Adrenal gland (tissue), 12 donors: ENCODE data around the gene DOCK3. TPM values are rescaled to one million over a fixed set of nuclear protein-coding genes. Genes with fewer than 3 reads are reported as not detected.
"Not testable (repeated sequence)": the region's sequence is repeated elsewhere in the genome, so short reads cannot be mapped to it uniquely, and the experiment has no call there.

Source experiments
- DNase-seq, 7 donors: peaks; one replicate each; pipeline ENCODE4 v3.0.0-alpha.2; 2019 to 2020
- H3K27ac ChIP-seq, 5 donors: fragments of 200-600 bp; sonication (generic) in 4 of 5; 1 replicate in 3 of 5; 2 replicates in 2 of 5; pipeline versions ENCODE4 v1.5.1 to v1.8.0; 2016 to 2020; ENCODE audit warnings: mild to moderate bottlenecking in 1 of 5
- H3K27me3 ChIP-seq: fragments of 200-600 bp; 2 replicates; pipeline ENCODE4 v1.8.0; 2021
- H3K36me3 ChIP-seq, 2 donors: fragments of 200-600 bp; replicated peaks in 1 of 2; 1 replicate in 1 of 2; 2 replicates in 1 of 2; pipeline versions ENCODE4 v1.5.1 to v1.8.0; 2018 to 2022
- H3K4me1 ChIP-seq, 2 donors: fragments of 200-600 bp; replicated peaks in 1 of 2; 1 replicate in 1 of 2; 2 replicates in 1 of 2; pipeline versions ENCODE4 v1.5.1 to v1.8.0; 2018 to 2021
- H3K4me3 ChIP-seq, 4 donors: fragments of 200-600 bp; sonication (generic) in 3 of 4; one replicate each; pipeline ENCODE4 v1.5.1; 2016 to 2018
- H3K9me3 ChIP-seq, 3 donors: fragments of 200-600 bp; sonication (generic) in 1 of 3; replicated peaks in 1 of 3; 1 replicate in 2 of 3; 2 replicates in 1 of 3; pipeline versions ENCODE4 v1.5.1 to v1.8.0; 2016 to 2021
- CTCF ChIP-seq, 6 experiments: fragments of 450-650 bp in 4 of 6; fragments of 200-600 bp in 2 of 6; sonication (generic) in 1 of 6; IDR thresholded peaks; 1 replicate in 5 of 6; 2 replicates in 1 of 6; pipeline versions ENCODE4 v1.5.1 to v1.8.0; 2016 to 2021; ENCODE audit warnings: antibody characterized with exemption in 6 of 6, mild to moderate bottlenecking in 2 of 6, moderate library complexity in 1 of 6
- POLR2A ChIP-seq, 2 donors: fragments of 450-650 bp; IDR thresholded peaks; one replicate each; pipeline ENCODE4 v1.6.1; 2017; ENCODE audit warnings: antibody characterized with exemption in 2 of 2, mild to moderate bottlenecking in 2 of 2, moderate library complexity in 1 of 2
- WGBS, 4 donors: extraction: QIAGEN DNeasy Blood & Tissue Kit in 2 of 4; methylation state at CpG; one replicate each; pipeline versions ENCODE4 v1.1.5 to v1.1.7; 2013 to 2017; 5-methylcytosine and 5-hydroxymethylcytosine counted together
- intact Hi-C, 2 donors: fragments of 100-400 bp; cut with DNase I; formaldehyde crosslinking; loops; one replicate each; pipeline versions ENCODE4 v1.14.1 to v1.15.0; 2022 to 2023
- polyA plus RNA-seq, 3 donors: library from polyadenylated mRNA; stranded (reverse); fragments of 200-250 nt in 2 of 3; fragments of 350-450 nt in 1 of 3; fragmentation: Illumina TruSeq in 1 of 3; extraction: RNeasy Lipid Tissue Mini Kit (QIAGEN cat#74804) in 1 of 3; gene quantifications; one replicate each; pipeline ENCODE4 v1.2.3, GENCODE V29; 2013 to 2014
- total RNA-seq, 9 donors: library from RNA; depleted of rRNA in 4 of 9; stranded (reverse); fragments of >200 nt in 4 of 9; fragments of 120-200 nt in 1 of 9; fragmentation: NEBNext Ultra II Directional in 1 of 9; extraction: Animal tissue kit (Norgen Biotek cat#: 25700) in 1 of 9; gene quantifications; one replicate each; pipeline versions ENCODE4 v1.1.0 to v1.2.4, GENCODE V29; 2013 to 2023
- donor health status: healthy with polysubstance abuse.
- donor health status: Bipolar disorder and iron deficiency.
- donor health status: DM: yes; HTN: yes; CAD: no.
- donor health status: DM: no; HTN: no; CAD: no.
- donor health status: DM: no; HTN: no; CAD: no.
- donor health status: DM: yes; HTN: yes; CAD: no.

DOCK3 gene
- total and polyA plus RNA-seq, 12 donors = 0.72 to 8.6 (median 2.9) TPM

GRCh38 chr3:50873376-50874157, 198.8 kb downstream of the DOCK3 start:
- intact Hi-C loops = no loop called here
- TF ChIP-seq POLR2A (IDR thresholded peaks at IDR 0.05) = no peak
- Histone ChIP-seq H3K4me3 (no peak overlapping the region), H3K9me3 (peaks cover 0 to 8% (median 0%) of the 10 kb centered on the region in 3 donors), H3K27ac (no peak overlapping the region), H3K4me1 (no peaks in the 10 kb centered on the region), H3K27me3 (no peaks in the 10 kb centered on the region), H3K36me3 (no peaks in the 10 kb centered on the region)
- 77 to 88% (median 83%) methylated on average over 3 of the region's 3 CpGs for WGBS, 4 donors
- no peak for DNase-seq

- 64 to 80% (median 73%) methylated on average over 7 of the region's 7 CpGs for WGBS, 4 donors
- H3K9me3 ChIP-seq, H3K36me3 ChIP-seq, H3K27me3 ChIP-seq, H3K4me1 ChIP-seq, DNase-seq, intact Hi-C loops, H3K4me3 ChIP-seq, H3K27ac ChIP-seq: not testable (repeated sequence)
Measured at GRCh38 chr3:50874876-50875275, 200.1 kb downstream of the DOCK3 start.

- WGBS, 4 donors = 42 to 65% (median 50%) methylated on average over 2 of the region's 2 CpGs
- Histone ChIP-seq H3K4me1 (no peaks in the 10 kb centered on the region), H3K36me3 (no peaks in the 10 kb centered on the region), H3K27me3 (no peaks in the 10 kb centered on the region), H3K9me3 (no peaks in the 10 kb centered on the region), H3K27ac (no peak overlapping the region), H3K4me3 (no peak overlapping the region)
- intact Hi-C loops = no loop called here
- TF ChIP-seq CTCF (IDR thresholded peaks at IDR 0.05) = no peak
- TF ChIP-seq POLR2A (IDR thresholded peaks at IDR 0.05) = no peak
- DNase-seq = no peak
Measured at GRCh38 chr3:50876947-50877346, 202.2 kb downstream of the DOCK3 start.

GRCh38 chr3:50882733-50883132, 208.0 kb downstream of the DOCK3 start:
- H3K9me3 ChIP-seq, H3K4me3 ChIP-seq, intact Hi-C loops, DNase-seq, H3K27ac ChIP-seq, H3K36me3 ChIP-seq, H3K27me3 ChIP-seq, H3K4me1 ChIP-seq: not testable (repeated sequence)
- 67 to 93% (median 81%) methylated on average over 1 of the region's 1 CpG for WGBS, 4 donors

- H3K4me1 ChIP-seq = no peaks in the 10 kb centered on the region
- H3K4me3 ChIP-seq = no peak overlapping the region
- H3K27ac ChIP-seq = no peak overlapping the region
- H3K27me3 ChIP-seq = no peaks in the 10 kb centered on the region
- no peak for DNase-seq
- WGBS, 4 donors = 86 to 94% (median 93%) methylated on average over 4 of the region's 4 CpGs
- no peaks in the 10 kb centered on the region for H3K36me3 ChIP-seq
- intact Hi-C loops = no loop called here
- H3K9me3 ChIP-seq = no peaks in the 10 kb centered on the region
- TF ChIP-seq POLR2A (IDR thresholded peaks at IDR 0.05) = no peak
- TF ChIP-seq CTCF (IDR thresholded peaks at IDR 0.05) = no peak
Measured at GRCh38 chr3:50883755-50884154, 209.0 kb downstream of the DOCK3 start.
